Stimulated activated CD8-positive, alpha-beta memory T cell treated with anti-CD3 and anti-CD28 coated beads, Interleukin-12 subunit alpha, Interleukin-12 subunit beta, amount 100 ng/mL, for 4 hours (primary cell): ENCODE results near the gene C11orf86.
"Not testable (repeated sequence)": the region's sequence is repeated elsewhere in the genome, so short reads cannot be mapped to it uniquely, and the experiment has no call there.

Experiments used
- DNase-seq: peaks from one replicate; pipeline ENCODE4 v3.0.0-alpha.2; 2020; ENCODE audit warnings: low read depth

C11orf86 gene, protein sequence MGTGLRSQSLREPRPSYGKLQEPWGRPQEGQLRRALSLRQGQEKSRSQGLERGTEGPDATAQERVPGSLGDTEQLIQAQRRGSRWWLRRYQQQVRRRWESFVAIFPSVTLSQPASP

DNA sequence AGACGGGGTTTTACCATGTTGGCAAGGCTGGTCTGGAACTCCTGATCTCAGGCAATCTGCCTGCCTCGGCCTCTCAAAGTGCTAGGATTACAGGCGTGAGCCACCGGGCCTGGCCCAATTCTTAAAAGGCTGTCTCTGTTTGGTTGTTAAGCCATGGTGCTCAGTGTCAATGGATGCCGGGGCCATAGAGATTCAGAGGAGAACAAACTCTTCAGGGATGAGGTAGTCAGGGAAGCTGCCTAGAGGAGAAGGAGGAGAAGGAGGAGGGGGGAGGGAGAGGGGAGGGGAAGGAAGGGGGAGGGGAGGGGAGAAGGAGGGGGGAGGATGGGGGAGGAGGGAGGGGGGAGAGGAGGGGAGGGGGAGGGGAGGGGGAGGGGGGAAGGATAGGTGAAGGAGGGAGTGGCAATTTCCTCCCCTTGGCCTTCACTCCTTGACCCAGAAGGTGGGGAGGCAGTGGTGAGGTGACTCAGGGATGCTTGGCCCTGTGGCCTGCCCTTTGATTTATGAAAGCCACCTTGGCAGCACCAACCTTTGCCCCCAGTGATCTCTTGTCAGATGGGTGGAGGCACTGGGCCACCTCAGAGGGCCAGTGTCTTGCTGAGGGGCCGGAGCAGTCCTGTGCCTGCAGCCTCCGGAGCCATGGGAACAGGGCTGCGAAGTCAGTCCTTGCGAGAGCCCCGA lies at the start of gene C11orf86:
C11orf86 (plus strand) TSS at position 581 of the 681 bp plus-strand sequence; CDS start at position 640, 59 bp downstream.
- DNase-seq, result no peak

DNA sequence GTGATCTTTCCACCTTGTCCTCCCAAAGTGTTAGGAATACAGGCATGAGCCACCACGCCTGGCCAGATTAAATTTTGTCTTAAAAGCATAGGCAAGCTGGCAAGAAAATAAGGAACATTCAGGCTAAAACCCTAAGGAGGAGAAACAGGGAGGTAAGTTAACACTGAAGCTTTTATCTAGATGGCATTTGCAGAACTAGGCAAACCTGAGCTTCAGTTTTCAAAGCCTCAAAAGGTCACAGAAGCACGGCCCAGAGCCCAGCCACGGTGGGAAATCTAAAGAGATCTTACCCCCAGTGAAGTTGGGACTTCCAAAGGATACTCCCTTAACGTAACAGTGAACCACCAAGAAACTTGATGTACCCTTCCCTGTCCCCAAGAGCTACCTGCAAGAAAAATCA lies 45.4 kb upstream of the C11orf86 start:
- no peak for DNase-seq

DNA sequence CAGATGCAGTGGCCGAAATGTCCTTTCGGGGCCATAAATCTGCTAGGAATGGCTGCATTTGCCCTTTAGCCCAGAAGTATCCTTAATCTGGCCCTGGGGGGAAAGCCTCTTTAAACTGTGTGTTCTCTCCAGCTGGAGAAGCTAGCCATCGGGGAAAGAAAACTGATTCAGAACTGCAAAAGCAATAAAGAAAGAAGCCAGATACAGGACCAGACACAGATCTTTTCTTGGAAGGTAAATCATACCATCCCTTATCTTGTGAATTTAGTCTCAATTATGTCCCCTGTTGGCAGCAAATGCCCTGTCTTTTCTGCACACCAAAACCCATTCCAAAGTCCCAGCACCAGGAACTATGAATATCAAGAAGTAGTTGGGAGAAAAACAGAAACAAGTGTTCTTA lies 42.6 kb upstream of the C11orf86 start:
- no peak for DNase-seq

DNA sequence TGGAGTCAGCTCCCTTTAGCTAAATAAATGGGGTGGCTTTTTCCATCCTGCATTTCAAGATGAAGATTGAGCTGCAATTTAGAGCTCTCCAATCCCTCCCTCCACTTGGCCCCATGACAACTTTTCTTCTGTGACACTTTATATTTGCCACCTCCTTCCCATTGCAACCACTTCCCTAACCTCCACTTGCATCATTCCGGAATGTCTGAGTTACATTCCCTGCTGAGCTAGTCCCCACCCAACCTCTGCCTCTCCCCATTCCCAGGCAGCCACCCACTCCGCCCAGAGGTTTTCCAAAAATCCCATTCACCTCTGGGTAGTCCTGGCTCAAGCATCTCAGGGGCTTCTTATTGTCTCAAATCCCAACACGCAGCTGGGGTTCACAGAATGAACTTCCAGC lies 41.6 kb upstream of the C11orf86 start:
- DNase-seq, result no peak

DNA sequence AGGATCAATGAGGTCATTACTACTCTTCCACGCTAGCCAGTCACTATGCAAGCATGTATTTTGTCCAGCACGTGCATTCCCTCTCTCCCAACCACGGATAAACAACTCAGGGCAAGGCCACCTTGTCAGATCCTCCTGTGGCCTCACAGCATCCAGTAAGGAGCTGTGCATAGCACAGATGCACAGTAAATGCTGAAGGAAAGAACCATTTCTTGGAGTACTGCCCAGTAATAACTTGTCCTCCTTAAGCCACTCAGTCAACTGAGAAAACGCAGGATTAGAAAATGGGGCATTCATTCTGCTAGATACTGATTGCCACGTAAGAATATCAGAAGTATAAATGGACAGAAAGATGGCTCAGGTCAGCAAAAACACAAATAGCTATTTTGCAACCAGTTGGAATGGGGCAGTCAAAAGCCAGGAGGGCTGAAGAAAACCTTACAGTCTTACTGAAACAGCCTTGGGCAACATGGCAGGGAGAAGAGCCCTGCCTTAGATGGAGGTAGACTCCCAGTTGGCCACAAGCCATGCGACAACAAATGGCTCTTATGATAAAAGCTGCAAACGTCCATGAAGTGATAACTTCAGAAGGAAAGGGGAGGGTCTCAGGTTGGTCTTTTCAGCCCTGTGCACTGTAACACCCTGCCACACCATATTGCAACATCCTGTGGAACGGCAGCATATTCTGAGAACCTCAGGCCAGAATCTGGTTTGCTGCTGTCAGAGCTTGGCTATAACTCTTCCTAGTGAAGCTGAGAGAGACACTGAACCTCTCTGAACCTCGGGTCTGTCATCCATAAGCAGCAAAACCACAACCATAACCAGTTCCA lies 39.9 kb upstream of the C11orf86 start:
- no peak for DNase-seq

DNA sequence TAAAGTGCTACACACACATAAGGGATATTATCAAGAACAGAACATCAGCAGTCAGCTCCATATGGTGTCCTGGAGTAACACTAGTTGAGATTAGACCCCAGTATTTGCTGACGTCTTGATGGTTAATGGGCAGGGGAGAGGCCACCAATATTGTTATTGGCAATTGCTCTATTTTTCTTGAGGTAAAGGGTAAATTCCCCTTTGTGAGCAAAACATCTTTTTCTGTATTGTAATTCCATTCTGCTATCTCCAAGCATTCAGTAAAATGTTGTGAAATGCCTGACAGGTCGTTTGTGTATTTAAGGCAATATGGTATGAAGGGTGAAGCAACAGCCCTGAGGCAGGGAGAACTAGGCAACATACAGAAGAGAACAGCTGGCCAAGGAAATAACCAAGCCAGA lies 38.8 kb upstream of the C11orf86 start:
- no peak for DNase-seq

DNA sequence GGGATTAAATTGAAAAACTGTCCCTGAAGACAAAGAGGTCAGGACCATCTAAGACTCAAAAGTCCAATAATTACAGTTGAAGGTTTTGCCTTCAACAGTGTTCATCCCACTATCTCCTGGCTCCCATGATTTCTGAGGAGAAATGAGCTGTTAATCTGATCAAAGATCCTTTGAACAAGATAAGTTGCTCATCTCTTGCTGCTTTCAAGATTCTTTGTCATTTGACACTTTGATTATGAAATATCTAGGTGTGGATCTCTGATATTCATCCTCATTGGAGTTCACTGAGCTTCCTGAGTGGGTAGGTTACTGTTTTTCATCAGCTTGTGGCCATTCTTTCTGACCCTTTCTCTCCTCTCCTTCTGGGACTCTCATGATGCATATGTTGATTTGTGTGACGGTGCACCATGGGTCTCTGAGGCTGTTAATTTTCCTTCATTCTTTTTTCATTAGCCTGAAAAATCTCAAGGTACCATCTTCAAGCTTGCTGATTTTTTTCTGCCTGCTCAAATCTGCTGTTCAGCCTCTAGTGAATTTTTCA lies 37.8 kb upstream of the C11orf86 start:
- DNase-seq, result no peak

DNA sequence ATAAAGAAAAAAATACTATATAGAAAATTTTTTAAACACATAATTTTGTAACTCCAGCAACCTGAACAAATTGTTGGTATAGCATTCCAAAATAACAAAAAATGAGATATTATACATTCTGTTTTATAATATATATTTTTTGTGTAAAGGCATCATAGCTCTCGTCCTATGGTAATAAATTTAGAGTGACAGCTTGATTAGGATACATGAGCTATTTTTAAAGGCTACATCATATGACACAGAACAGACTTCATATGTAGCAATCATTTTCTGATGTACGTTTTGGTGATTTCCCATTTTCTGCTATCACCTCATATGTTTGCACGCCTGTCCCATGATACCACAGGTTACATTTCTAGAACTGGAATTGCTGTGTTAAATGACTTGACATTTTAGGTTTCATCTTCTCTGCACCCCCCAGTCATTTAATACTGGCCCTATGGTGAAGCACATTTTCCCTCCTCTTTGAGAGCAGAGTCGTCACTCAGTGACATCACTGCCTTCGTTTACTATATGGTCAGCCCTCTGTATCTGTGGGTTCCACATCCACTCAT lies 36.4 kb upstream of the C11orf86 start:
- DNase-seq, result no peak

DNA sequence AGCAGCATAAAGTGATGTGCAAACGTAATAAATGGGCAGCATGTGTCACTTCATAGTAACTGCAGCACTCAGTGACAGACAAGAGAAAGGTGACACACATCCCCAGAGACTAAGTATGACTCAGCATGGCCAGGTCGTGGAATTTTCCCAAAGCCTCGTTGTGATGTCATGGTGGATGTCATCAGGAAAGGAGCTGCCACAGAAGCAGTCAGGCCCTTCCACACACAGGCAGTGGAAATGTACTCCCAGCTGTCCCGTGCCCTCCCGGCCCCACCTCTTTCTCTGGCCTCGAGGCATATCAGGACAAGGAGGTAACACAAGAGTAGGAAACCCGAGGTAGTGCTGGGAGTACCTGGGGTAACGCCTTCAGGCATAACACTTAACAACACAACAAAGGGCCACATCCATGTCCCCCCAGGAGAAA lies 25.0 kb upstream of the C11orf86 start:
- no peak for DNase-seq

DNA sequence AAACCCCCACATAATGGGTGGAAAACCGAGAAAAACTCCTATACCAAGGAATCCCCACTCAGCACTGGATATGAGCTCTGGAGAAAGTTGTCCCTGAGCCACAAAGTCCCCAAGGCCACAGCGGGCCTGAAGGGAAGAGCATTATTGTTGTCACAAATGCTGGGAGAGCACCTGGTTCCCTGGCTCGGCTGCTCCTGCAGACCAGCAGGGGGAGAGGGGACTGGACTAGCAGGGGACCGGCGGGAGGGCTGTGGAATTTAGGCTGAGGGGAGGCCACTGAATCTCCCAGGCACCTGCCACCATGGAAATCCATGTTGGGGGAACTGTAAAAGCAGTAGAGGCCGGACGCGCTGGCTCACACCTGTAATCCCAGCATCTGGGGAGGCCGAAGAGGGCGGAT lies 24.0 kb upstream of the C11orf86 start:
- no peak for DNase-seq

DNA sequence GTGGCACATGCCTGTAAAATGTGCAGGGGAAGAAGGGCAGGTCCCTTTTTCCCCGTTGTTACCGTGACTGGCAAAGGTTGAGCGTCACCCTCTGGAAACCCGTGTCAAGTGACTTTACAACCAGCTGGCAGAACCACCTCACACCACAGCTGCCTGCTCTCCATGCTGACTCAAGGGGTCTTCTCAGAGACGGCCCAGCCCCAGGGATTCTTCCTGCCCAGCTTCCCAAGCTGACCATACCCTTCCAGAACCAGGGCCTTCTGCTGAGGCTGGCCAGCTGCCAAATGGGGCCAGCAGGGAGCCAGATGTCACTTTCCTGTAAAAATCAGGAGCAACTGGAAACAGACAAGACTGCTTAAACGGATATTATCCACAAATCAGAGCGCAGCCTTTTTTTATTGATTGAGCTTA lies 23.2 kb upstream of the C11orf86 start:
- no peak for DNase-seq

DNA sequence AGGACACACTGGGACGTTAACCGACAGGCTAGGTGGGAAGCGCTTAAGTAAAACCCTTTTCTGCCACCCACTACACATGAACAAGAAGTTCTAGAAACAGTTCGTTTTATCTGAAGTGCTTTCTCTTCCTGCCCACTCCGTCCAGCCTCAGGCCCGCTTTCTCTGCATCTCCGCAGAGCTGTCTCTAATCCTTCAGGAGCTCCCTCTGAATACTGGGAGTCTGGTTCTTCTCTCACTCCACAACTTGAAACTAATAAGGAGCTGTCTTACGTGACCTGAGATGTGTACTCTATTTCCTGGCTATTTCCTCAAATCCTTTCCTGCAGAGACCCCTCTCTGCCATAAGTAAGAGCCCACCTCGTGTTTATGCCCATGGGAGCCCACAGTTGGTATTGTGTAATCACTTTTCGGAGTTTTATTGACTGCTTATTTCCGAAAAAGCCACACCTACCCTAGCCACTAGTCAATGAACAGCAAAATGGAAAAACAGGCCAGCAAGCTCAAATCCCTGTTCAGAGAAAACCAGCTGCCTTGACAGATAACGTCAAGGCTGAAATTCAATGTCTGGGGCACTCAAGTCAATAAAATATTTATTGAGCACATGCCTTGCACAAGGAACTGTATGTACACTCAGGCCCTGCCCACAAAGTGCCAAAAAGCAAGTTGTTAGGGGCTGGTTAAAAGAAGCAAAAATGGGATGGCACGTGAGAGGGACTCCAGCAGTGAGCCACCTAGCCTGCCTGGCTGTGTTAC lies 21.8 kb upstream of the C11orf86 start:
- no peak for DNase-seq

DNA sequence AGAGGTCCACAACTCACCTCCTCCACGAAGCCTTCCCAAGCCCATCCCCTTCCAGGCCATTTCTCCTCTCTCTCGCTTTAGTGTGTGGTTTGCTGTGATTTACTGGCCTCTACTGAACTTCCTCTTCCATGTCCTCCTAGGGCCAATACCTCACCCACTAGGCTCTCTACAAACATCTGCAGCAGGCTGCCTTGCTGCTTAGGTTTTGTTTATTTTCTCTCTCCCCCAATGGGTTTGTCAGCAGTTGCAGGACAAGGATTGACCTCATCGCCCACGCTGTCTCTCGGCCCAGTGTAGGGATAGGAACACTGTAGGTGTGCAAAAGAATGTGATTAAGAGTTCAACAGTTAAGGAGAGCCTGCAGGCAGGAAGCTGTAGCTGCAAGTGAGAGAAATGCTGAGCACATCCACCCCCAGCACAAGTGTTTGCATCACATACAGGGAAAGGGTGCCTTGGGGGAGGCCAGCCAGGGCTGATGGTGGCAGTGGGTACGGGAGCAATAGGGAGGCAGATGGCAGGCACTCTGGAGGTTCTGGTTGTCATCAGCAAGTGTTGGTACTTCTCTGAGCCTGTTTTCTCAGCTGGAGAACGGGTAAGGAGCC lies 18.3 kb upstream of the C11orf86 start:
- DNase-seq, result no peak

DNA sequence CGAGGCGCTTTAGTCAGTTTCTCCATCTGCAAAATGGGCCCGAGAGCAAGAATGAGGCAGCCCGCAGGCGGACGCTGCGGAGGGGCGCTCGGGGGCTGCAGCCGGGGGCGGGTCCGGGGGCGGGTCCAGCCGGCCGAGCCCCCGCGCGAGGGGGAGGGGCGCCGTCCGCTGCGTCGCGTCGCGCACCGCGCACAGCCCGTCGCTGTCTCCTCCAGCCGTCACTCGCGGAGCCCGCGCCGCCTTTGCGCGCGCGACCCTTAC lies 17.2 kb upstream of the C11orf86 start:
- no peak for DNase-seq

DNA sequence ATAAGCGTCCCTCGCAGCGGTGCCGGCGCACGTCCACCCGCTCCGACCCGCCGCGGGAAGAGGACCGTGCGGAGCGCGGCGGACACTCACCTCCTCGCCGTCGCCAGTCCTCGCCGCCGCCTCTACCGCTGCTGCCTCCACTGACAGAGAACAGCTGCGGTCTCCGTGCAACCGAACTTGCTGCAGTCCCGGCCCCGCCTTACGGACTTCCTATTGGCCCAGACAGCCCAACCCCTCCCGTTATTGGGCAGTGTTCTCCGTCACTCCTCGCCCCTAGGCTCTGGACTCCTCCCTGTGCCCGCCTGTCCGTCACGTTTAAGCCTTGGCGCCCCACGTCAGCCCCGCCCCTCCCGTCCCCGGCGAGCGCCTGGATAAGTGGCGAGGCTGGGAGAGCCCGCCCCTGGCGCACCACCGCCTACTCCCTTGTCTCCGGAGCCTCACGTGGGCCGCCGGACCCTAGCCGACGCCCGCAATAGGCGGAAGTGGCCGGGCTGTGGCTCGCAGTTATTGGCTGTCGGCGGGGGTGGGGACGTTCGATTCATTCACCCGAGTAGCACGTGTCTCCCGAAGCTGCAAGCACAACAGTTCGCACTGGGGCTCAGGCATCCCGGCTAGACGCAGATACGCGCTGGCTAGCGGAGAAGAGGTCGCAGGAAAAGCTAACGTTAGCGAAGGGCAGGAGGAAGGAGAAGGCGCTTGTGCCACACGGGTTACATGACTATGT lies 16.7 kb upstream of the C11orf86 start, which contains the start of gene PC:
PC (minus strand) TSS at position 152 of the 724 bp plus-strand sequence. CDS start 86,224 bp downstream, outside the sequence.
- DNase-seq, result peak; percentile 93

DNA sequence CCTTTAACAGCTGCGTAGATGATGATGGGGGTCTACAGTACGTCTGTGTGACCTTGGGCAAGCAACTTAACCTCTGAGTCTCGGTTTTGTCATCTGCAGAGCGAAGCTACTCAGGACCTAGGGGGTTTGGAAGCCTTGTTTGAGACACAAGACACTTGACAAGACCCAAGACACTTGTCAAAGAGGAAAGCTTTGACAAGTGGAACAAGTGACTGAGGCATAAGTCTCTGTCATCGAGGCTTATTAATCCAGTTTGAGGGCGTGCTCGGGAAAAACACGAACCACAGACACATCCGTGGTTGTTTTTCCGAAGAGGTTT lies 16.2 kb upstream of the C11orf86 start:
- DNase-seq, result no peak

DNA sequence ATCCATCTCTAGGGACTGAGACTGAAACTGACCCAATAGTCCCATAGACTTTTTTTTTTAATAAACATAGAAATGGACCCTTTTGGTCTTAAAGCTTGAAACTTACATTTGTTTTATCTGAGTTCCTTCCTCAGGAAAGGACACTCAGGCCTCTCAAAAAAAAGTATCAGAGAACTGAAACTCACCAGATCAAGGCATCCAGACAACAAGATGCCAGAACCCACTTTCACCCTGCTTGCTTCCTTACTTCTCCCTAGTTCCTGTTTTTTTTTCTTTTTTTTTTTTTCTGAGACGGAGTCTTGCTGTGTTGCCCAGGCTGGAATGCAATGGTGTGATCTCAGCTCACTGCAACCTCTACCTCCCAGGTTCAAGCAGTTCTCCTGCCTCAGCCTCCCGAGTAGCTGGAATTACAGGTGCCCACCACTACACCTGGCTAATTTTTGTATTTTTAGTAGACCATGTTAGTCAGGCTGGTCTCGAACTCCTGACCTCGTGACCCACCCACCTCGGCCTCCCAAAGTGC lies 13.4 kb upstream of the C11orf86 start:
- not testable (repeated sequence) for DNase-seq

DNA sequence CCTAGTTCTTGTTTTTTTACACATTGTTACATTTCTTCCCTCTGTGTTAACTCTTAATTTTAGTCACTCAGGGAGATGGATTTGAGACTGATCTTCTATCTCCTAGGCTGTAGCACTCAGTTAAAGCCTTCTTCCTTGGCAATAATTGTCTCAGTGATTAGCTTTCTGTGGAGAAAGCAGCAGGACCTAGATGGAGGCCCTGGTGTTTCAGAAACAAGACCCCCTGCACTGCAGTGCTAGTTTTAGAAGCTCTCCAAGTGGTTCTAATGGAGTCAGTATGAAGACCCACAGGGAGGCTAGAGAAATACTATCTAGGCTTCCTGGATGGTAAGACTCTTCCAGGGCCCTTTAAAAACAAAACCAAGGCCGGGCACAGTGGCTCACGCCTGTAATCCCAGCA lies 12.9 kb upstream of the C11orf86 start:
- no peak for DNase-seq

DNA sequence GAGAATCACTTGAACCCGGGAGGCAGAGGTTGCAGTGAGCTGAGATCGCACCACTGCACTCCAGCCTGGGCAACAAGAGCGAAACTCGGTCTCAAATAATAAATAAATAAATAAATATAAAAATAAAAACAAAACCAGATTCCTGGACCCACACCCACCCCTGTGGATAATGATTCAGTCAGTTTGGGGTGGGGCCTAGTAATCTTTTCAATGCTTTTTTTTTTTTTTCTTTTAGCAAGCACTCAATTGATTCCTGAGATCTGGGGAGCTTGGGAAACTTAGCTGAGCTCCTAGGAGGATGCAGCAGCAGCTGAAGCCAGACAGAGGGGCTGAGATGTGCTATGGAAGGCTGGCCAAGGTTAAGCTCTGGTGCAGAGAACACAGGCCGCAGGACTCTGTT lies 12.3 kb upstream of the C11orf86 start:
- DNase-seq, result no peak

DNA sequence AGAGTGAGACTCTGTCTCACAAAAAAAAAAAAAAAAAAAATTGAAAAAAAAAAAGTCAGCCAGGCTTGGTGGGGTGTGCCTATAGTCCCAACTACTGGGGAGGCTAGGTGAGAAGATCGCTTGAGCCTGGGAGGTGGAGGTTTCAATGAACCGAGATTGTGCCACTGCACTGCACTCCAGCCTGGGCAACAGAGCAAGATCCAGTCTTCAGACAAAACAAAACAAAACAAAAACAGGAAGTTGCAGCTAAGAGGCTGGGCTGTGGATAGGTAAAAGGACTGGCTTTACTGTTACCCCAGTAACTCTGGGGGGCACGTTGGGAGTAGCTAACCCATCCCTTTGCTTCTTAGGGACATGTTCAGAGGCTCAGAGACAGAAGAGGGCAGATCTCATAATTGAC lies 10.6 kb upstream of the C11orf86 start:
- no peak for DNase-seq

DNA sequence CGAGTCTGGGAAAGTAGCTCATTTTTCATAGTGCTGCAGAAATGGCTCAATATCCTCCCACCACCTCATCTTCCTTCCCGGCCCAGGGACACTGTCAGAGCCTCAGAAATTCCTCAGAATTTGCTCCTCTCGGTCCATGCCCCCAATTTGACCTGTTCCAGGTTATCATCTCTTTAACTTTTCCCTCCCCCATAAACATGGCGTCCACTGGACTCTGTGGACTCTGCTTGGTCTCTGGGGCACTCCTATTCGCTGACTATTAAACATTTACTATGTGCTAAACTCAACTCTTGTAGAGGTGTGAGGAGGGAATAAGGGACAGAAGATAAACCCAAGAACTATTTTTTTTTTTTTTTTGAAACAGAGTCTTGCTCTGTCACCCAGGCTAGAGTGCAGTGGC lies 8.8 kb upstream of the C11orf86 start:
- DNase-seq, result no peak
